GM12891 (cell line): Measurements from ENCODE around the gene LRRC7.

Source experiments
- POLR2A ChIP-seq: IDR thresholded peaks from 2 replicates; pipeline ENCODE4 v1.6.1; 2011; ENCODE audit warnings: low read depth, low read length, control low read depth
- TAF1 ChIP-seq: IDR thresholded peaks from 2 replicates; pipeline ENCODE4 v1.6.1; 2011; ENCODE audit warnings: low read depth, low read length, control low read depth

DNA sequence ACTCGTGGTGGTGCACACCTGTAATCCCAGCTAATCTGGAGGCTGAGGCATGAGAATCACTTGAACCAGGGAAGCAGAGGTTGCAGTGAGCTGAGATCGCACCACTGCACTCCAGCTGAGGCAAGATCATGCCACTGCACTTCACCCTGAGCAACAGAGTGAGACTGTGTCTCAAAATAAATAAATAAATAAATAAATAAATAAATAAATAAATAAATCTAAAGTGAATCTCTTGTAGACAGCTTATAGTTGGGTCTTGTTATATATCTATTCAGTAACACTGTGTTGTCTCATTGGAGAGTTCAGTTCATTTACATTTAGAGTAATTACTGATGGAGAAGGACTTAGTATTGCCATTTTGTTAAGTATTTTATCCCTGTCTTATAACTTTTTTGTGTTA lies 379.2 kb downstream of the LRRC7 start:
- TF ChIP-seq TAF1 (no peak), POLR2A (no peak)
